MV-4-11 (cell line): ENCODE results near the gene PPP1R17.

ENCODE experiments used
- DNase-seq: peaks from one replicate; lab custom pipeline; 2025; lab: John Stamatoyannopoulos, UW

The PPP1R17 gene

GRCh38 chr7:31687024-31687748 is at the start of gene PPP1R17:
TSS of gene PPP1R17 (plus strand) at chr7:31687215. CDS start at chr7:31692442, 5,227 bp downstream.
- DNase-seq: no peak

- DNase-seq: peak; percentile 84
Observed at GRCh38 chr7:31640381-31640780, 46.6 kb upstream of the PPP1R17 start.

- no peak for DNase-seq
Observed at GRCh38 chr7:31642681-31643115, 44.3 kb upstream of the PPP1R17 start.

GRCh38 chr7:31646942-31647341 is 40.1 kb upstream of the PPP1R17 start:
- no peak for DNase-seq

GRCh38 chr7:31647511-31647910 is 39.5 kb upstream of the PPP1R17 start:
- DNase-seq: peak; percentile 39

GRCh38 chr7:31648288-31648687 is 38.7 kb upstream of the PPP1R17 start:
- DNase-seq: no peak

- DNase-seq: no peak
Observed at GRCh38 chr7:31648880-31649279, 38.1 kb upstream of the PPP1R17 start.

- DNase-seq: no peak
Observed at GRCh38 chr7:31651234-31652062, 35.6 kb upstream of the PPP1R17 start.

GRCh38 chr7:31652063-31652326 is 35.0 kb upstream of the PPP1R17 start:
- DNase-seq: no peak

- no peak for DNase-seq
Observed at GRCh38 chr7:31663072-31663471, 23.9 kb upstream of the PPP1R17 start.

- peak; percentile 69 for DNase-seq
Observed at GRCh38 chr7:31664890-31665289, 22.1 kb upstream of the PPP1R17 start.

- no peak for DNase-seq
Observed at GRCh38 chr7:31665546-31665945, 21.5 kb upstream of the PPP1R17 start.

GRCh38 chr7:31669461-31669860 is 17.6 kb upstream of the PPP1R17 start:
- no peak for DNase-seq

GRCh38 chr7:31679574-31680305 is 7.3 kb upstream of the PPP1R17 start:
- no peak for DNase-seq

GRCh38 chr7:31683445-31684225 is 3.4 kb upstream of the PPP1R17 start:
- DNase-seq: no peak

GRCh38 chr7:31688372-31688771 is 1.4 kb downstream of the PPP1R17 start:
- DNase-seq: peak; percentile 78

- no peak for DNase-seq
Observed at GRCh38 chr7:31688996-31689395, 2.0 kb downstream of the PPP1R17 start.

GRCh38 chr7:31690935-31691334 is 3.9 kb downstream of the PPP1R17 start:
- DNase-seq: no peak

- DNase-seq: no peak
Observed at GRCh38 chr7:31692451-31692850, 5.4 kb downstream of the PPP1R17 start.

- DNase-seq: no peak
Observed at GRCh38 chr7:31692871-31693270, 5.9 kb downstream of the PPP1R17 start.

- peak; percentile 20 for DNase-seq
Observed at GRCh38 chr7:31695859-31696614, 9.0 kb downstream of the PPP1R17 start.
